Articular chondrocyte of knee joint (primary cell): ENCODE measurements around the gene MRPL44. TPM values are rescaled to one million over a fixed set of nuclear protein-coding genes. Genes with fewer than 3 reads are reported as not detected.

Experiments
- total RNA-seq: library from RNA; depleted of rRNA; stranded (reverse); fragments of >200 nt; gene quantifications from 2 replicates; pipeline ENCODE4 v1.2.3, GENCODE V29; 2012

The MRPL44 gene
- 40.1 and 44.9 TPM in 2 replicates for total RNA-seq

GRCh38 chr2:223957092-223957851 is at the start of gene MRPL44:
Gene MRPL44 (plus strand): TSS chr2:223957463. CDS start chr2:223957473, 10 bp downstream.

GRCh38 chr2:223944703-223945531 is 12.3 kb upstream of the MRPL44 start, which contains the start of gene WDFY1:
Gene WDFY1 (minus strand): TSS chr2:223945335. CDS start chr2:223945284, 51 bp downstream.

Other genes starting within 250 kb of the MRPL44 start
- gene AP1S3, start 119.9 kb upstream of the MRPL44 start, total RNA-seq, result 61.7 and 97.0 TPM in 2 replicates
- gene WDFY1, start 12.1 kb upstream of the MRPL44 start, total RNA-seq, result 191 and 225 TPM in 2 replicates
- gene SERPINE2, start 81.8 kb downstream of the MRPL44 start, total RNA-seq, result 630 and 993 TPM in 2 replicates